GM23338 (cell line): ENCODE measurements around the gene SLC9C2. TPM values are rescaled to one million over a fixed set of nuclear protein-coding genes. Genes with fewer than 3 reads are reported as not detected.

Experiments
- ATAC-seq: fragments of 200-7000 bp; cut with Tn5 transposase; 3 replicates; pipeline ENCODE4 v1.9.1; 2020
- DNase-seq: peaks from one replicate; pipeline ENCODE4 v3.0.0-alpha.2; 2015; ENCODE audit warnings: low spot score
- H2AFZ ChIP-seq: fragments of 200-600 bp; sonication (generic); 2 replicates; pipeline ENCODE4 v1.8.0; 2016; ENCODE audit warnings: antibody characterized with exemption, mild to moderate bottlenecking, moderate library complexity
- H3F3A ChIP-seq: fragments of 200-600 bp; sonication (generic); replicated peaks from 2 replicates; pipeline ENCODE4 v1.8.0; 2017; ENCODE audit warnings: antibody characterized with exemption, mixed run types, low read depth
- H3K27ac ChIP-seq: fragments of 200-600 bp; sonication (generic); 2 replicates; pipeline ENCODE4 v1.6.1; 2016; ENCODE audit warnings: low read depth
- H3K27me3 ChIP-seq: fragments of 200-600 bp; sonication (generic); 2 replicates; pipeline ENCODE4 v1.8.0; 2016; ENCODE audit warnings: mild to moderate bottlenecking, mixed run types, moderate library complexity; ENCODE audit not compliant: insufficient read depth
- H3K36me3 ChIP-seq: fragments of 200-600 bp; sonication (generic); 2 replicates; pipeline ENCODE4 v1.8.0; 2016; ENCODE audit warnings: mild to moderate bottlenecking; ENCODE audit not compliant: insufficient read depth
- H3K4me1 ChIP-seq: fragments of 200-600 bp; sonication (generic); 2 replicates; pipeline ENCODE4 v1.8.0; 2016; ENCODE audit warnings: mild to moderate bottlenecking, moderate library complexity; ENCODE audit not compliant: insufficient read depth
- H3K4me2 ChIP-seq: fragments of 200-600 bp; sonication (generic); 2 replicates; pipeline ENCODE4 v1.7.1; 2017; ENCODE audit warnings: mixed run types
- H3K4me3 ChIP-seq: fragments of 200-600 bp; sonication (generic); 2 replicates; pipeline ENCODE4 v1.6.1; 2016; ENCODE audit warnings: mixed run types
- H3K79me2 ChIP-seq: fragments of 200-600 bp; sonication (generic); replicated peaks from 2 replicates; pipeline ENCODE4 v1.8.0; 2017; ENCODE audit warnings: mild to moderate bottlenecking; ENCODE audit not compliant: insufficient read depth
- H3K9me2 ChIP-seq: fragments of 200-600 bp; sonication (generic); 2 replicates; pipeline ENCODE4 v1.8.0; 2017; ENCODE audit not compliant: insufficient read depth
- H4K20me1 ChIP-seq: fragments of 200-600 bp; sonication (generic); replicated peaks from 2 replicates; pipeline ENCODE4 v1.8.0; 2017; ENCODE audit warnings: mild to moderate bottlenecking; ENCODE audit not compliant: insufficient read depth
- H3K27ac Mint-ChIP-seq: 2 replicates; pipeline ENCODE4 v1.8.0; 2020; ENCODE audit warnings: inconsistent platforms, mild to moderate bottlenecking, moderate library complexity, mixed read lengths
- H3K27me3 Mint-ChIP-seq: 3 replicates; pipeline ENCODE4 v1.8.0; 2022; ENCODE audit warnings: low read depth, mild to moderate bottlenecking, moderate library complexity, mixed read lengths, inconsistent platforms; ENCODE audit not compliant: insufficient read depth, poor library complexity
- H3K36me3 Mint-ChIP-seq: 3 replicates; pipeline ENCODE4 v1.8.0; 2021; ENCODE audit warnings: low read depth, mild to moderate bottlenecking, inconsistent platforms, moderate library complexity, mixed read lengths
- H3K4me1 Mint-ChIP-seq: 3 replicates; pipeline ENCODE4 v1.8.0; 2020; ENCODE audit warnings: mild to moderate bottlenecking, inconsistent platforms, mixed read lengths
- H3K4me3 Mint-ChIP-seq: 3 replicates; pipeline ENCODE4 v1.8.0; 2021; ENCODE audit warnings: moderate library complexity, mild to moderate bottlenecking, inconsistent platforms, mixed read lengths
- H3K9me3 Mint-ChIP-seq: 3 replicates; pipeline ENCODE4 v1.8.0; 2020; ENCODE audit warnings: moderate library complexity, mild to moderate bottlenecking, inconsistent platforms, mixed read lengths
- CREB1 ChIP-seq: fragments of 250-450 bp; sonication (Bioruptor Pico); IDR thresholded peaks from 2 replicates; pipeline ENCODE4 v1.5.0; 2020; ENCODE audit warnings: low read depth, mild to moderate bottlenecking, moderate library complexity
- EZH2 ChIP-seq: fragments of 200-600 bp; sonication (generic); IDR thresholded peaks from one replicate; pipeline ENCODE4 v1.8.0; 2017; ENCODE audit warnings: antibody characterized with exemption, mild to moderate bottlenecking, low read depth; ENCODE audit not compliant: unreplicated experiment
- JUNB ChIP-seq: IDR thresholded peaks from one replicate; pipeline ENCODE4 v1.6.1; 2016; ENCODE audit warnings: antibody characterized with exemption; ENCODE audit not compliant: unreplicated experiment
- NANOG ChIP-seq: IDR thresholded peaks from 2 replicates; pipeline ENCODE4 v1.6.1; 2016; ENCODE audit warnings: antibody characterized with exemption, borderline replicate concordance
- POLR2AphosphoS5 ChIP-seq: IDR thresholded peaks from 2 replicates; pipeline ENCODE4 v1.6.1; 2016; ENCODE audit warnings: antibody characterized with exemption, low read depth
- STAT1 ChIP-seq: IDR thresholded peaks from one replicate; pipeline ENCODE4 v1.6.1; 2016; ENCODE audit warnings: antibody characterized with exemption; ENCODE audit not compliant: unreplicated experiment
- ZNF114 ChIP-seq: fragments of 250-450 bp; sonication (Bioruptor Pico); IDR thresholded peaks from 2 replicates; pipeline ENCODE4 v1.5.0; 2020; ENCODE audit warnings: mild to moderate bottlenecking, moderate library complexity
- ZNF331 ChIP-seq: fragments of 250-450 bp; sonication (Bioruptor Pico); IDR thresholded peaks from 2 replicates; pipeline ENCODE4 v1.5.0; 2020; ENCODE audit warnings: low read depth, mild to moderate bottlenecking, moderate library complexity
- polyA plus RNA-seq: library from polyadenylated mRNA; unstranded; fragments of >200 nt; fragmentation: Nextera tagmentation; extraction: Ambion mirVana; gene quantifications from 2 replicates; pipeline ENCODE4 v1.2.1, GENCODE V29; 2016
- total RNA-seq: library from RNA; depleted of rRNA; stranded (reverse); fragments of >200 nt; shearing (Covaris generic); gene quantifications from 2 replicates; pipeline ENCODE4 v1.2.3, GENCODE V29; 2014
- TF ChIP-seq, protein P1 (sequence below): IDR thresholded peaks from 2 replicates; pipeline ENCODE4 v1.6.1; 2016; ENCODE audit warnings: antibody characterized with exemption
- TF ChIP-seq, protein P2 (sequence below): IDR thresholded peaks from one replicate; pipeline ENCODE4 v1.6.1; 2018; ENCODE audit warnings: antibody characterized with exemption; ENCODE audit not compliant: unreplicated experiment
- TF ChIP-seq, protein P3 (sequence below): fragments of 250-450 bp; sonication (Bioruptor Pico); IDR thresholded peaks from 2 replicates; pipeline ENCODE4 v1.5.0; 2020; ENCODE audit warnings: mild to moderate bottlenecking, moderate library complexity

The SLC9C2 gene
- total and polyA plus RNA-seq, 2 experiments from 2014 or later, result not detected

DNA sequence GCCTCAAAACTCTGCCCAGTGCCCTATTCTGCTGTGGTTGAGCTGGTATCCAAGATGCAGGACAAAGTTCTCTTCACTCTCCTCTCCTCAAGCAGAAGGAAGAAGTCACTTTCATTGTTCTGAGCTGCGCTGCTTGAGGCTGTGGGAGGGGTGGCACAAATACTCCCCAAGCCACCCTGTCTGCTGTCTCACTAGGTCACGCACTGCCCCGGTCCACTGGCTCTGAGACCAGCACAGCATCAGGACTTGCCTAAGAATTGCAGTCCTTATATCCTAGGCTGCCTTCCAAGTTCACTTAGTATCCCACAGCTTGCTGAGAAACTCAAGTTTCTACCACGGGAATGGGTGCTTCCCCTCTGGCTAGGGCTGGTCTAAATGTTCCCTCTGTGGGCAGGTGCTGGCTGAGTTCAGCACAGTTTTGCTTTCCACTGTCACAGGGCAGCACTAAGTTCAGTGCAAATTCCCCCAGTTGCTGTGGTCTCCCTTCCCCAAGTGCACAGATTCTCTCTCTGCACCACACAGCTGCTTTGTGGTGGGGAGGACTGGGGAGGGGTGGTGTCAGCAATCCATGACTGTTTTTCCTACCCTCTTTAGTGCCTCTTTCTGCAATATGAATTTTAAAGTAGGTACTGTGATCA, 32.4 kb downstream of the SLC9C2 start:
- H3K9me3 Mint-ChIP-seq, result no peaks in the 10 kb centered on the region
- H3K9me2 ChIP-seq, result no peaks in the 10 kb centered on the region; the same call in 1 of the 2 replicates
- no peak overlapping the region; the same call in 1 of the 2 replicates for H3K27ac Mint-ChIP-seq
- no peak overlapping the region for H3K27ac ChIP-seq
- peaks cover 3% of the 10 kb centered on the region for H3K27me3 Mint-ChIP-seq
- no peak overlapping the region for H3K4me3 ChIP-seq
- no peak for ATAC-seq
- no peak overlapping the region for H3K4me3 Mint-ChIP-seq
- H4K20me1 ChIP-seq, result no peaks in the 10 kb centered on the region
- no peak for DNase-seq
- H2AFZ ChIP-seq, result peak overlapping the region; percentile 78; the same call in 1 of the 2 replicates
- no peaks in the 10 kb centered on the region for H3K36me3 Mint-ChIP-seq
- H3K4me1 ChIP-seq, result no peaks in the 10 kb centered on the region
- H3K4me2 ChIP-seq, result no peak overlapping the region
- H3K27me3 ChIP-seq, result no peaks in the 10 kb centered on the region
- H3K79me2 ChIP-seq, result no peaks in the 10 kb centered on the region
- no peaks in the 10 kb centered on the region for H3K36me3 ChIP-seq
- H3F3A ChIP-seq, result no peaks in the 10 kb centered on the region
- TF ChIP-seq ZNF331 (CRISPR knock-in tag) (no peak), CREB1 (CRISPR knock-in tag) (no peak), ZNF114 (CRISPR knock-in tag) (no peak), JUNB (no peak)
- TF ChIP-seq, protein P1, sequence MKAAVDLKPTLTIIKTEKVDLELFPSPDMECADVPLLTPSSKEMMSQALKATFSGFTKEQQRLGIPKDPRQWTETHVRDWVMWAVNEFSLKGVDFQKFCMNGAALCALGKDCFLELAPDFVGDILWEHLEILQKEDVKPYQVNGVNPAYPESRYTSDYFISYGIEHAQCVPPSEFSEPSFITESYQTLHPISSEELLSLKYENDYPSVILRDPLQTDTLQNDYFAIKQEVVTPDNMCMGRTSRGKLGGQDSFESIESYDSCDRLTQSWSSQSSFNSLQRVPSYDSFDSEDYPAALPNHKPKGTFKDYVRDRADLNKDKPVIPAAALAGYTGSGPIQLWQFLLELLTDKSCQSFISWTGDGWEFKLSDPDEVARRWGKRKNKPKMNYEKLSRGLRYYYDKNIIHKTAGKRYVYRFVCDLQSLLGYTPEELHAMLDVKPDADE, result no peak
- no peaks in the 10 kb centered on the region for H3K4me1 Mint-ChIP-seq

DNA sequence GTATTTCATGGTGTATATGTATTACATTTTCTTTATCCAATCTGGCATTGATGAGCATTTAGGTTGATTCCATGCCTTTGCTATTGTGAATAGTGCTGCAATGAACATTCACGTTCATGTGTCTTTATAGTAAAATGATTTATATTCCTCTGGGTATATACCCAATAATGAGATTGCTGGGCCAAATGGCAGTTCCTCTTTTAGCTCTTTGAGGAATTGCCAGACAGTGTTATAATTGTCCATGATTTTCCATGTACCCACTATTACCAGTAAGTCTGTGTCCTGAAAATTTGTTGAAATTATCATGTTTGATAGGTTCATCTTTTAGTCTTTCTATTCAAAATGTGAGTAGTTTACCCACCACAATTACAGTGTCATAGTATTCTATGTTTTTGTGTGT, 34.4 kb downstream of the SLC9C2 start:
- H2AFZ ChIP-seq, result no peak overlapping the region
- Mint-ChIP-seq H3K27ac (no peak overlapping the region), H3K4me3 (no peak overlapping the region), H3K4me1 (no peaks in the 10 kb centered on the region), H3K36me3 (no peaks in the 10 kb centered on the region), H3K27me3 (peaks cover 5% of the 10 kb centered on the region), H3K9me3 (peaks cover 3% of the 10 kb centered on the region; the same call in 1 of the 3 replicates)
- H3K27me3 ChIP-seq, result no peaks in the 10 kb centered on the region
- DNase-seq (no peak), ATAC-seq (no peak)
- H3K4me2 ChIP-seq, result no peak overlapping the region
- H3K27ac ChIP-seq, result no peak overlapping the region
- no peaks in the 10 kb centered on the region for H3F3A ChIP-seq
- H3K9me2 ChIP-seq, result no peaks in the 10 kb centered on the region; the same call in 1 of the 2 replicates
- H4K20me1 ChIP-seq, result no peaks in the 10 kb centered on the region
- no peaks in the 10 kb centered on the region for H3K79me2 ChIP-seq
- H3K4me1 ChIP-seq, result no peaks in the 10 kb centered on the region
- no peaks in the 10 kb centered on the region; the same call in 1 of the 2 replicates for H3K36me3 ChIP-seq
- H3K4me3 ChIP-seq, result no peak overlapping the region
- TF ChIP-seq ZNF331 (CRISPR knock-in tag) (no peak), CREB1 (CRISPR knock-in tag) (no peak), EZH2 (no peak), ZNF114 (CRISPR knock-in tag) (no peak), STAT1 (no peak), POLR2AphosphoS5 (no peak), NANOG (no peak)
- TF ChIP-seq, protein P2, sequence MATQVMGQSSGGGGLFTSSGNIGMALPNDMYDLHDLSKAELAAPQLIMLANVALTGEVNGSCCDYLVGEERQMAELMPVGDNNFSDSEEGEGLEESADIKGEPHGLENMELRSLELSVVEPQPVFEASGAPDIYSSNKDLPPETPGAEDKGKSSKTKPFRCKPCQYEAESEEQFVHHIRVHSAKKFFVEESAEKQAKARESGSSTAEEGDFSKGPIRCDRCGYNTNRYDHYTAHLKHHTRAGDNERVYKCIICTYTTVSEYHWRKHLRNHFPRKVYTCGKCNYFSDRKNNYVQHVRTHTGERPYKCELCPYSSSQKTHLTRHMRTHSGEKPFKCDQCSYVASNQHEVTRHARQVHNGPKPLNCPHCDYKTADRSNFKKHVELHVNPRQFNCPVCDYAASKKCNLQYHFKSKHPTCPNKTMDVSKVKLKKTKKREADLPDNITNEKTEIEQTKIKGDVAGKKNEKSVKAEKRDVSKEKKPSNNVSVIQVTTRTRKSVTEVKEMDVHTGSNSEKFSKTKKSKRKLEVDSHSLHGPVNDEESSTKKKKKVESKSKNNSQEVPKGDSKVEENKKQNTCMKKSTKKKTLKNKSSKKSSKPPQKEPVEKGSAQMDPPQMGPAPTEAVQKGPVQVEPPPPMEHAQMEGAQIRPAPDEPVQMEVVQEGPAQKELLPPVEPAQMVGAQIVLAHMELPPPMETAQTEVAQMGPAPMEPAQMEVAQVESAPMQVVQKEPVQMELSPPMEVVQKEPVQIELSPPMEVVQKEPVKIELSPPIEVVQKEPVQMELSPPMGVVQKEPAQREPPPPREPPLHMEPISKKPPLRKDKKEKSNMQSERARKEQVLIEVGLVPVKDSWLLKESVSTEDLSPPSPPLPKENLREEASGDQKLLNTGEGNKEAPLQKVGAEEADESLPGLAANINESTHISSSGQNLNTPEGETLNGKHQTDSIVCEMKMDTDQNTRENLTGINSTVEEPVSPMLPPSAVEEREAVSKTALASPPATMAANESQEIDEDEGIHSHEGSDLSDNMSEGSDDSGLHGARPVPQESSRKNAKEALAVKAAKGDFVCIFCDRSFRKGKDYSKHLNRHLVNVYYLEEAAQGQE, result no peak
- TF ChIP-seq, protein P3, sequence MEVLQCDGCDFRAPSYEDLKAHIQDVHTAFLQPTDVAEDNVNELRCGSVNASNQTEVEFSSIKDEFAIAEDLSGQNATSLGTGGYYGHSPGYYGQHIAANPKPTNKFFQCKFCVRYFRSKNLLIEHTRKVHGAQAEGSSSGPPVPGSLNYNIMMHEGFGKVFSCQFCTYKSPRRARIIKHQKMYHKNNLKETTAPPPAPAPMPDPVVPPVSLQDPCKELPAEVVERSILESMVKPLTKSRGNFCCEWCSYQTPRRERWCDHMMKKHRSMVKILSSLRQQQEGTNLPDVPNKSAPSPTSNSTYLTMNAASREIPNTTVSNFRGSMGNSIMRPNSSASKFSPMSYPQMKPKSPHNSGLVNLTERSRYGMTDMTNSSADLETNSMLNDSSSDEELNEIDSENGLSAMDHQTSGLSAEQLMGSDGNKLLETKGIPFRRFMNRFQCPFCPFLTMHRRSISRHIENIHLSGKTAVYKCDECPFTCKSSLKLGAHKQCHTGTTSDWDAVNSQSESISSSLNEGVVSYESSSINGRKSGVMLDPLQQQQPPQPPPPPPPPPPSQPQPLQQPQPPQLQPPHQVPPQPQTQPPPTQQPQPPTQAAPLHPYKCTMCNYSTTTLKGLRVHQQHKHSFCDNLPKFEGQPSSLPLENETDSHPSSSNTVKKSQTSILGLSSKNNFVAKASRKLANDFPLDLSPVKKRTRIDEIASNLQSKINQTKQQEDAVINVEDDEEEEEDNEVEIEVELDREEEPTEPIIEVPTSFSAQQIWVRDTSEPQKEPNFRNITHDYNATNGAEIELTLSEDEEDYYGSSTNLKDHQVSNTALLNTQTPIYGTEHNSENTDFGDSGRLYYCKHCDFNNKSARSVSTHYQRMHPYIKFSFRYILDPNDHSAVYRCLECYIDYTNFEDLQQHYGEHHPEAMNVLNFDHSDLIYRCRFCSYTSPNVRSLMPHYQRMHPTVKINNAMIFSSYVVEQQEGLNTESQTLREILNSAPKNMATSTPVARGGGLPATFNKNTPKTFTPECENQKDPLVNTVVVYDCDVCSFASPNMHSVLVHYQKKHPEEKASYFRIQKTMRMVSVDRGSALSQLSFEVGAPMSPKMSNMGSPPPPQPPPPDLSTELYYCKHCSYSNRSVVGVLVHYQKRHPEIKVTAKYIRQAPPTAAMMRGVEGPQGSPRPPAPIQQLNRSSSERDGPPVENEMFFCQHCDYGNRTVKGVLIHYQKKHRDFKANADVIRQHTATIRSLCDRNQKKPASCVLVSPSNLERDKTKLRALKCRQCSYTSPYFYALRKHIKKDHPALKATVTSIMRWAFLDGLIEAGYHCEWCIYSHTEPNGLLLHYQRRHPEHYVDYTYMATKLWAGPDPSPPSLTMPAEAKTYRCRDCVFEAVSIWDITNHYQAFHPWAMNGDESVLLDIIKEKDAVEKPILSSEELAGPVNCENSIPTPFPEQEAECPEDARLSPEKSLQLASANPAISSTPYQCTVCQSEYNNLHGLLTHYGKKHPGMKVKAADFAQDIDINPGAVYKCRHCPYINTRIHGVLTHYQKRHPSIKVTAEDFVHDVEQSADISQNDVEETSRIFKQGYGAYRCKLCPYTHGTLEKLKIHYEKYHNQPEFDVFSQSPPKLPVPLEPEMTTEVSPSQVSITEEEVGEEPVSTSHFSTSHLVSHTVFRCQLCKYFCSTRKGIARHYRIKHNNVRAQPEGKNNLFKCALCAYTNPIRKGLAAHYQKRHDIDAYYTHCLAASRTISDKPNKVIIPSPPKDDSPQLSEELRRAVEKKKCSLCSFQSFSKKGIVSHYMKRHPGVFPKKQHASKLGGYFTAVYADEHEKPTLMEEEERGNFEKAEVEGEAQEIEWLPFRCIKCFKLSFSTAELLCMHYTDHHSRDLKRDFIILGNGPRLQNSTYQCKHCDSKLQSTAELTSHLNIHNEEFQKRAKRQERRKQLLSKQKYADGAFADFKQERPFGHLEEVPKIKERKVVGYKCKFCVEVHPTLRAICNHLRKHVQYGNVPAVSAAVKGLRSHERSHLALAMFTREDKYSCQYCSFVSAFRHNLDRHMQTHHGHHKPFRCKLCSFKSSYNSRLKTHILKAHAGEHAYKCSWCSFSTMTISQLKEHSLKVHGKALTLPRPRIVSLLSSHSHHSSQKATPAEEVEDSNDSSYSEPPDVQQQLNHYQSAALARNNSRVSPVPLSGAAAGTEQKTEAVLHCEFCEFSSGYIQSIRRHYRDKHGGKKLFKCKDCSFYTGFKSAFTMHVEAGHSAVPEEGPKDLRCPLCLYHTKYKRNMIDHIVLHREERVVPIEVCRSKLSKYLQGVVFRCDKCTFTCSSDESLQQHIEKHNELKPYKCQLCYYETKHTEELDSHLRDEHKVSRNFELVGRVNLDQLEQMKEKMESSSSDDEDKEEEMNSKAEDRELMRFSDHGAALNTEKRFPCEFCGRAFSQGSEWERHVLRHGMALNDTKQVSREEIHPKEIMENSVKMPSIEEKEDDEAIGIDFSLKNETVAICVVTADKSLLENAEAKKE (CRISPR knock-in tag), result no peak
